Aorta (tissue), 5 donors: ENCODE data around the gene DENND2D. TPM values are rescaled to one million over a fixed set of nuclear protein-coding genes. Genes with fewer than 3 reads are reported as not detected.
A peak's percentile ranks its signal among the peaks of the same experiment; 100 is the strongest.

Experiments
- ATAC-seq: fragments of 200-7000 bp; cut with Tn5 transposase; one replicate; pipeline ENCODE4 v1.9.1; 2022; ENCODE audit warnings: moderate library complexity; ENCODE audit not compliant: low FRiP score
- DNase-seq, 2 donors: peaks; one replicate each; pipeline ENCODE4 v3.0.0-alpha.2; 2020
- H3K27ac ChIP-seq, 2 donors: one replicate each; pipeline ENCODE4 v1.5.1; 2013; ENCODE audit warnings: low read length in 2 of 2, mild to moderate bottlenecking in 2 of 2, moderate library complexity in 2 of 2, control low read depth in 1 of 2, inconsistent platforms in 1 of 2, low read depth in 1 of 2
- H3K27me3 ChIP-seq, 2 donors: one replicate each; pipeline ENCODE4 v1.6.1; 2013; ENCODE audit warnings: control low read depth in 1 of 2, low read length in 1 of 2, mild to moderate bottlenecking in 1 of 2, moderate library complexity in 1 of 2; ENCODE audit not compliant: insufficient read depth in 2 of 2, control insufficient read depth in 1 of 2
- H3K36me3 ChIP-seq, 2 donors: one replicate each; pipeline ENCODE4 v1.6.1; 2013; ENCODE audit warnings: control low read depth in 1 of 2, low read length in 1 of 2, mild to moderate bottlenecking in 1 of 2; ENCODE audit not compliant: insufficient read depth in 2 of 2, control insufficient read depth in 1 of 2
- H3K4me1 ChIP-seq, 2 donors: one replicate each; pipeline ENCODE4 v1.6.1; 2013; ENCODE audit warnings: low read length in 2 of 2, control low read depth in 1 of 2, mild to moderate bottlenecking in 1 of 2, moderate library complexity in 1 of 2; ENCODE audit not compliant: insufficient read depth in 2 of 2, control insufficient read depth in 1 of 2
- H3K4me3 ChIP-seq, 2 donors: one replicate each; pipeline ENCODE4 v1.5.1; 2013; ENCODE audit warnings: low read length in 2 of 2, control low read depth in 1 of 2, mild to moderate bottlenecking in 1 of 2
- H3K9me3 ChIP-seq: one replicate; pipeline ENCODE4 v1.6.1; 2013; ENCODE audit warnings: mild to moderate bottlenecking, low read length; ENCODE audit not compliant: control insufficient read depth
- WGBS, 2 donors: extraction: QIAGEN DNeasy Blood & Tissue Kit; methylation state at CpG; one replicate each; pipeline ENCODE4 v1.1.7; 2013; 5-methylcytosine and 5-hydroxymethylcytosine counted together
- intact Hi-C, 2 donors: fragments of 100-400 bp; cut with DNase I; formaldehyde crosslinking; loops; one replicate each; pipeline versions ENCODE4 v1.14.2 to v1.15.0; 2022
- polyA plus RNA-seq, 2 donors: library from polyadenylated mRNA; stranded (reverse); fragments of 200-250 nt; gene quantifications; one replicate each; pipeline ENCODE4 v1.2.3, GENCODE V29; 2013
- total RNA-seq, 2 donors: library from RNA; stranded (reverse); fragmentation: NEBNext Ultra II Directional; extraction: Animal tissue kit (Norgen Biotek cat#: 25700); gene quantifications; one replicate each; pipeline ENCODE4 v1.2.1, GENCODE V29; 2021
- donor health status: healthy with polysubstance abuse.
- donor health status: Bipolar disorder and iron deficiency.
- donor health status: DM: no; HTN: no; CAD: no.
- donor health status: DM: no; HTN: no; CAD: no.
- donor health status: DM: yes; HTN: yes; CAD: no.

Gene DENND2D
- total and polyA plus RNA-seq, 4 donors = 0.77 to 20.3 (median 15.0) TPM

GRCh38 chr1:111193712-111194480, 6.5 kb downstream of the DENND2D start:
- Histone ChIP-seq H3K27ac (no peak overlapping the region), H3K9me3 (no peaks in the 10 kb centered on the region), H3K4me1 (no peaks in the 10 kb centered on the region), H3K4me3 (no peak overlapping the region), H3K36me3 (no peaks in the 10 kb centered on the region), H3K27me3 (no peaks in the 10 kb centered on the region)
- no peak for DNase-seq
- ATAC-seq = no peak
- intact Hi-C loops = loop anchor here in 1 of 2 donors (10.0 kb wide), 1 partner anchor 61 kb away; no protein-coding TSS in a partner anchor
- WGBS, 2 donors = 88 to 94% methylated on average over 3 of the region's 3 CpGs

GRCh38 chr1:111192658-111193519, 7.6 kb downstream of the DENND2D start:
- H3K4me3 ChIP-seq = no peak overlapping the region
- no peaks in the 10 kb centered on the region for H3K36me3 ChIP-seq
- H3K27ac ChIP-seq = no peak overlapping the region
- intact Hi-C loops = loop anchor here in 1 of 2 donors (10.0 kb wide), 1 partner anchor 62 kb away; no protein-coding TSS in a partner anchor
- WGBS, 2 donors = 34 to 37% methylated on average over 10 of the region's 10 CpGs
- no peaks in the 10 kb centered on the region for H3K9me3 ChIP-seq
- no peak for DNase-seq
- peak; percentile 13 for ATAC-seq
- H3K4me1 ChIP-seq = no peaks in the 10 kb centered on the region
- no peaks in the 10 kb centered on the region for H3K27me3 ChIP-seq

GRCh38 chr1:111192074-111192473, 8.4 kb downstream of the DENND2D start:
- intact Hi-C loops = loop anchor here in 1 of 2 donors (10.0 kb wide), 1 partner anchor 63 kb away; no protein-coding TSS in a partner anchor
- no peaks in the 10 kb centered on the region for H3K27me3 ChIP-seq
- no peaks in the 10 kb centered on the region for H3K4me1 ChIP-seq
- DNase-seq (no peak), ATAC-seq (no peak)
- no peaks in the 10 kb centered on the region for H3K9me3 ChIP-seq
- no peak overlapping the region for H3K4me3 ChIP-seq
- WGBS, 2 donors = 93 to 95% methylated on average over 5 of the region's 5 CpGs
- no peak overlapping the region for H3K27ac ChIP-seq
- peaks cover 0 to 4% of the 10 kb centered on the region in 2 donors for H3K36me3 ChIP-seq

GRCh38 chr1:111191496-111191895, 8.9 kb downstream of the DENND2D start:
- Histone ChIP-seq H3K36me3 (peaks cover 2 to 7% of the 10 kb centered on the region in 2 donors), H3K4me3 (no peak overlapping the region), H3K4me1 (no peaks in the 10 kb centered on the region), H3K27ac (no peak overlapping the region), H3K27me3 (no peaks in the 10 kb centered on the region), H3K9me3 (no peaks in the 10 kb centered on the region)
- 47 to 72% methylated on average over 3 of the region's 3 CpGs for WGBS, 2 donors
- intact Hi-C loops = loop anchor here in 1 of 2 donors (10.0 kb wide), 1 partner anchor 63 kb away; no protein-coding TSS in a partner anchor
- no peak for DNase-seq
- ATAC-seq = no peak

- Histone ChIP-seq H3K4me1 (no peaks in the 10 kb centered on the region), H3K27ac (no peak overlapping the region)
- 89 to 93% methylated on average over 2 of the region's 2 CpGs for whole genome bisulfite sequencing, 2 donors
Measured at GRCh38 chr1:111190931-111191451, 9.5 kb downstream of the DENND2D start.

GRCh38 chr1:111184663-111185062, 15.8 kb downstream of the DENND2D start:
- H3K4me3 ChIP-seq = no peak overlapping the region
- DNase-seq (no peak), ATAC-seq (no peak)
- no peaks in the 10 kb centered on the region for H3K9me3 ChIP-seq
- H3K27me3 ChIP-seq = no peaks in the 10 kb centered on the region
- H3K36me3 ChIP-seq = peaks cover 2 to 8% of the 10 kb centered on the region in 2 donors
- intact Hi-C loops = no loop called here
- no peak overlapping the region for H3K27ac ChIP-seq
- H3K4me1 ChIP-seq = no peaks in the 10 kb centered on the region

More at GRCh38 chr1:111190931-111191451, 9.5 kb downstream of the DENND2D start:
- peaks cover 2 to 8% of the 10 kb centered on the region in 2 donors for H3K36me3 ChIP-seq
- H3K9me3 ChIP-seq = no peaks in the 10 kb centered on the region
- no peak overlapping the region for H3K4me3 ChIP-seq
- DNase-seq = no peak
- H3K27me3 ChIP-seq = no peaks in the 10 kb centered on the region
- ATAC-seq = peak; percentile 64
- intact Hi-C loops = loop anchor here in 1 of 2 donors (10.0 kb wide), 1 partner anchor 64 kb away; no protein-coding TSS in a partner anchor

- DNase-seq = no peak
- Histone ChIP-seq H3K27ac (no peak overlapping the region), H3K36me3 (peaks cover 2 to 8% of the 10 kb centered on the region in 2 donors), H3K27me3 (no peaks in the 10 kb centered on the region), H3K9me3 (no peaks in the 10 kb centered on the region), H3K4me1 (no peaks in the 10 kb centered on the region), H3K4me3 (no peak overlapping the region)
- no peak for ATAC-seq
- intact Hi-C loops = no loop called here
- WGBS, 2 donors = 92 to 93% methylated on average over 6 of the region's 6 CpGs
Measured at GRCh38 chr1:111183308-111184069, 17.0 kb downstream of the DENND2D start.

GRCh38 chr1:111182052-111182451, 18.4 kb downstream of the DENND2D start:
- 95 to 96% methylated on average over 2 of the region's 2 CpGs for WGBS, 2 donors
- no peaks in the 10 kb centered on the region for H3K4me1 ChIP-seq
- no peaks in the 10 kb centered on the region for H3K27me3 ChIP-seq
- no peak overlapping the region for H3K4me3 ChIP-seq
- ATAC-seq = no peak
- peaks cover 2 to 4% of the 10 kb centered on the region in 2 donors for H3K36me3 ChIP-seq
- intact Hi-C loops = no loop called here
- no peaks in the 10 kb centered on the region for H3K9me3 ChIP-seq
- no peak overlapping the region for H3K27ac ChIP-seq
- no peak for DNase-seq
